Right atrium auricular region (tissue), 2 donors: Measurements from ENCODE around the gene ZBTB40. TPM values are rescaled to one million over a fixed set of nuclear protein-coding genes. Genes with fewer than 3 reads are reported as not detected.

ENCODE experiments used
- DNase-seq: peaks from one replicate; pipeline ENCODE4 v3.0.0-alpha.2; 2019; ENCODE audit warnings: low spot score
- H3K27ac ChIP-seq, 2 donors: fragments of 200-600 bp; sonication (generic); 1 replicate in 1 of 2; 2 replicates in 1 of 2; pipeline ENCODE4 v1.5.1; 2016 to 2019
- H3K27me3 ChIP-seq, 2 donors: fragments of 200-600 bp; sonication (generic); one replicate each; pipeline versions ENCODE4 v1.5.1 to v1.6.0; 2017 to 2019
- H3K36me3 ChIP-seq: fragments of 200-600 bp; sonication (generic); one replicate; pipeline ENCODE4 v1.5.1; 2016
- H3K4me1 ChIP-seq, 2 donors: fragments of 200-600 bp; sonication (generic); one replicate each; pipeline versions ENCODE4 v1.5.1 to v1.6.0; 2017 to 2019
- H3K4me3 ChIP-seq, 2 donors: fragments of 200-600 bp; sonication (generic); 1 replicate in 1 of 2; 2 replicates in 1 of 2; pipeline ENCODE4 v1.5.1; 2017 to 2019; ENCODE audit warnings: mild to moderate bottlenecking in 1 of 2, moderate library complexity in 1 of 2
- H3K9me3 ChIP-seq, 2 donors: fragments of 200-600 bp; sonication (generic); one replicate each; pipeline ENCODE4 v1.5.1; 2019
- total RNA-seq, 2 donors: library from RNA; depleted of rRNA; stranded (reverse); fragments of >200 nt; gene quantifications; one replicate each; pipeline ENCODE4 v1.1.0, GENCODE V29; 2016
- TF ChIP-seq, protein P1 (sequence below), 2 donors: fragments of 200-600 bp; sonication (generic); IDR thresholded peaks; one replicate each; pipeline ENCODE4 v1.5.1; 2019; ENCODE audit warnings: antibody characterized with exemption in 2 of 2

Gene ZBTB40
- total RNA-seq, 2 donors from 2014 or later: 10.4 to 12.5 TPM

DNA sequence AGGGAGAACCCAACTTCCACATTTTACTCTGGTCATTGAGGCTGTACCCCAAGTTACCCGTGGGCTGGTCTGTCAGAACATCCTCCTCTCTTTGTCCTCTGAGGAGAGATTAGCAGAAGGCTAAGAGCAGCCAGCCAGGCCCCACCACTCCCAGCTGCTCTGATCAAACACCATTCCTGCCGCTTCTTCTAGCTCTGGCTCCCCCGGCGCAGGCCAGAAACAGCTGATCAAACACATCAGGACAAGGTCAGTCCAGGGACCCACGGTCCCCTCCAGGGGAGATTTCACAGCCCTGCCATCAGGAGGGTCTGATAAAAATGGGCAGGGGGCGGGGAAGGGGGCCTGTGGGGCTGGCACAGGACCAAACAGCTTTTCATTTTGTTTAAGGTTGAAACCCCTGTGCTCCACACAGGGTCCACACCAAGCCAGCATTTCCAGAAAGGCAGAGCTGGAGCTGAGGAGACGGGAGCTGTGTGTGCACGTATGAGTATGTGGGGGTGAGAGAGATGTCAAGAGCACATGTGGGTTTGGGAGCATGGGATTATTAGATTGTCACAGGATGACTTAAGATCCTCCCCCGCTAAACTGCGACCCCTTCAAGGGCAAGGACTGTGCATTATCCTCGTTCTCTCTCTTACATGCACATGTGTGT, 81.7 kb downstream of the ZBTB40 start:
- Histone ChIP-seq H3K4me1 (peaks cover 0 to 27% of the 10 kb centered on the region in 2 donors), H3K27ac (no peak overlapping the region), H3K36me3 (no peaks in the 10 kb centered on the region), H3K4me3 (no peak overlapping the region), H3K27me3 (no peaks in the 10 kb centered on the region), H3K9me3 (no peaks in the 10 kb centered on the region)
- TF ChIP-seq, protein P1, sequence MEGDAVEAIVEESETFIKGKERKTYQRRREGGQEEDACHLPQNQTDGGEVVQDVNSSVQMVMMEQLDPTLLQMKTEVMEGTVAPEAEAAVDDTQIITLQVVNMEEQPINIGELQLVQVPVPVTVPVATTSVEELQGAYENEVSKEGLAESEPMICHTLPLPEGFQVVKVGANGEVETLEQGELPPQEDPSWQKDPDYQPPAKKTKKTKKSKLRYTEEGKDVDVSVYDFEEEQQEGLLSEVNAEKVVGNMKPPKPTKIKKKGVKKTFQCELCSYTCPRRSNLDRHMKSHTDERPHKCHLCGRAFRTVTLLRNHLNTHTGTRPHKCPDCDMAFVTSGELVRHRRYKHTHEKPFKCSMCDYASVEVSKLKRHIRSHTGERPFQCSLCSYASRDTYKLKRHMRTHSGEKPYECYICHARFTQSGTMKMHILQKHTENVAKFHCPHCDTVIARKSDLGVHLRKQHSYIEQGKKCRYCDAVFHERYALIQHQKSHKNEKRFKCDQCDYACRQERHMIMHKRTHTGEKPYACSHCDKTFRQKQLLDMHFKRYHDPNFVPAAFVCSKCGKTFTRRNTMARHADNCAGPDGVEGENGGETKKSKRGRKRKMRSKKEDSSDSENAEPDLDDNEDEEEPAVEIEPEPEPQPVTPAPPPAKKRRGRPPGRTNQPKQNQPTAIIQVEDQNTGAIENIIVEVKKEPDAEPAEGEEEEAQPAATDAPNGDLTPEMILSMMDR (IDR thresholded peaks at IDR 0.05): no peak
- no peak for DNase-seq

DNA sequence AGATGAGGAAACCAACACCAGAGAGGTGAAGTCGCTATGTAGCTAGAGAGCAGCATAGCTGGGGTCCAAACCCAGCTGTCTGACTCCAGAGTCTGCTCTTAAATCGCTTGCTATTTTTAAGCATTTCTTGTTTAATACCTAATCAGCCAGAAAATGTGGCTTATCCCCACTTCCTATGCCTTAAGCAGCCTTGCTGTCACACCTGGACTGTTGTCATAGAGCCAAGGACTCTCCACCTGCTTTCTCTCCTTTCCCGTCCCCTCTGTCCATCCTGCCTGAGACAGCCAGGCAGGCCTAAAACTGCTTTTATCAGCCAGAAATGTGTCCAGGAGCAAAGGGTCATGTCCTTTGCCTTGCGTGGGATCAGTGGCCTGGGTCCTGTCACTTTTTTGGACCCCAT, 83.3 kb downstream of the ZBTB40 start:
- Histone ChIP-seq H3K4me3 (no peak overlapping the region), H3K4me1 (peaks cover 0 to 24% of the 10 kb centered on the region in 2 donors), H3K27me3 (no peaks in the 10 kb centered on the region), H3K27ac (no peak overlapping the region), H3K36me3 (no peaks in the 10 kb centered on the region), H3K9me3 (no peaks in the 10 kb centered on the region)
- TF ChIP-seq, protein P1 (IDR thresholded peaks at IDR 0.05): no peak
- DNase-seq: no peak

DNA sequence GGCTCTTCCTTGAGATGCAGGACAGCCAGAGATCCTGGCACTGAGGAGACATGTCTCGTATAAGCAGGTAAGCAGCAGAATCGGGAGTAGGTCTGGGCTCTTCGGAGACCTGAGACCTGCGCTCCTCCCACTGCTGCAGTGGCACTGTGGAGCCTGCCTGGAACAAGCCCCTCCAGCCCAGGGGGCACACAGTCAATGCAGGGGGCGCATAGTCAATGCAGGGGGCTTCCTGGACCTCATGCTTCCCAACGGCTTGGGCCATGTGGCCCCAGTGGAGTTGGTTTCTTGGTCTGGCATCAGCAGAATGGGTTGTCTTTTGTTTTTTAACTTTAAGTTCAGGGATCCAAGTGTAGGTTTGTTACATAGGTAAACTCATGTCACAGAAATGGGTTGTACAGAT, 83.7 kb downstream of the ZBTB40 start:
- H3K9me3 ChIP-seq: no peaks in the 10 kb centered on the region
- no peaks in the 10 kb centered on the region for H3K27me3 ChIP-seq
- H3K4me3 ChIP-seq: no peak overlapping the region
- TF ChIP-seq, protein P1 (IDR thresholded peaks at IDR 0.05): no peak
- H3K27ac ChIP-seq: no peak overlapping the region
- H3K4me1 ChIP-seq: peaks cover 0 to 19% of the 10 kb centered on the region in 2 donors
- no peak for DNase-seq
- no peaks in the 10 kb centered on the region for H3K36me3 ChIP-seq

DNA sequence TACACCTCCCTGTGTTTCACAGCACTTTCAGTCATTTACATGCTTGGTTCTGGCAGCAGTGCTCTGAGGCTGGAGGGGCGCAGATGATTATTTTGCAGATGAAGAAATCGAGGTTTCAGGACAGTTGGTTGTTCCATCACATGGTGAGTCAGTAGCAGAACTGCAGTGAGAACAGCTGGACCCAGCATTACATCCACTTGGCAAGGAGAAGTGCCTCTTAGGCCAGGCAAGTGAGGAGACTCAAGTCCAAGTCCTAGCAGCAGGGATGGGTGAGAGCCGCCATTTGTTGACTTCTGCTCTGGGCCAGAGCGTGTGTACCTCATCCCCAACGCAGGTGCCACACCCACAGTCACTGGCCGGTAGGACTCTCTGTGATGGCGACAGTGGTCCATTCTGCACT, 84.9 kb downstream of the ZBTB40 start:
- H3K36me3 ChIP-seq: no peaks in the 10 kb centered on the region
- no peak for DNase-seq
- peaks cover 0 to 8% of the 10 kb centered on the region in 2 donors for H3K4me1 ChIP-seq
- H3K27me3 ChIP-seq: no peaks in the 10 kb centered on the region
- no peak overlapping the region for H3K27ac ChIP-seq
- H3K9me3 ChIP-seq: no peaks in the 10 kb centered on the region
- H3K4me3 ChIP-seq: no peak overlapping the region
- TF ChIP-seq, protein P1 (IDR thresholded peaks at IDR 0.05): no peak

DNA sequence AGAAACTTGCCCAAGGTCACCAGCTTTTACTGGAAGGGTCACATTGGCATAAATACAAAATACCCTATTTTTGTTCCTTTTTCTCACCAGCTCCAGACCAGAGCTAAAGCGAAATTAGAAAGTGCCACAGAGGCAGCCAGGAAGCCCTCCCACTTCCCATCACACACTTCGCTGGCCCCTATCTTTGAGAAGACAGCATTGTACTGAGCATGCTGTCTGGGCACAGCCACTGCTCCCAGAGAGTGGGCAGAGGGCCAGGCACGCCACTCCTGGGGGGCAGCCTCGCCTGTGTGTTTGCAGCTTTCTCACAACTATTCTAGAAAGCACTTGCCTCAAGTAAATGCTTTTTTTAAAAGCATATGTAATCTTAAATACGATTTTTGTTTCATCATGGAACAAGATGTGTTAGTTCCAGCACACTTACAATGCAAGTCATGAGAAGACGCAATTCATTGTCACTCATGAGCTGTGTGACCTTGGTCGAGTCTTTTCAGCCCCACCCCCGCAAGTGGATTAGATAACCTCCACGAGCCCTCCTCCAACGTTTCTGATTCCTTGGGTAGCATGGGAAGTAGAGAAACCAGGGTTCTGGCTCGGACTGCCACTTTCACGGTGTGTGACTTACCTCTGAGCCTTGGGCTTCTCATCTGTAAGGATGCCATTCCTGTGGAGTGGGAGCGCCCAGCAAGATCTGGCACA, 85.9 kb downstream of the ZBTB40 start:
- no peaks in the 10 kb centered on the region for H3K4me1 ChIP-seq
- H3K9me3 ChIP-seq: no peaks in the 10 kb centered on the region
- no peak for DNase-seq
- no peaks in the 10 kb centered on the region for H3K36me3 ChIP-seq
- H3K27ac ChIP-seq: no peak overlapping the region
- no peak overlapping the region for H3K4me3 ChIP-seq
- no peaks in the 10 kb centered on the region for H3K27me3 ChIP-seq
- TF ChIP-seq, protein P1 (IDR thresholded peaks at IDR 0.05): no peak
